ENCODE data around the gene NRXN3. TPM values are rescaled to one million over a fixed set of nuclear protein-coding genes. Genes with fewer than 3 reads are reported as not detected.

The NRXN3 gene
- total RNA-seq, 1 donor, result 2.5 TPM

DNA sequence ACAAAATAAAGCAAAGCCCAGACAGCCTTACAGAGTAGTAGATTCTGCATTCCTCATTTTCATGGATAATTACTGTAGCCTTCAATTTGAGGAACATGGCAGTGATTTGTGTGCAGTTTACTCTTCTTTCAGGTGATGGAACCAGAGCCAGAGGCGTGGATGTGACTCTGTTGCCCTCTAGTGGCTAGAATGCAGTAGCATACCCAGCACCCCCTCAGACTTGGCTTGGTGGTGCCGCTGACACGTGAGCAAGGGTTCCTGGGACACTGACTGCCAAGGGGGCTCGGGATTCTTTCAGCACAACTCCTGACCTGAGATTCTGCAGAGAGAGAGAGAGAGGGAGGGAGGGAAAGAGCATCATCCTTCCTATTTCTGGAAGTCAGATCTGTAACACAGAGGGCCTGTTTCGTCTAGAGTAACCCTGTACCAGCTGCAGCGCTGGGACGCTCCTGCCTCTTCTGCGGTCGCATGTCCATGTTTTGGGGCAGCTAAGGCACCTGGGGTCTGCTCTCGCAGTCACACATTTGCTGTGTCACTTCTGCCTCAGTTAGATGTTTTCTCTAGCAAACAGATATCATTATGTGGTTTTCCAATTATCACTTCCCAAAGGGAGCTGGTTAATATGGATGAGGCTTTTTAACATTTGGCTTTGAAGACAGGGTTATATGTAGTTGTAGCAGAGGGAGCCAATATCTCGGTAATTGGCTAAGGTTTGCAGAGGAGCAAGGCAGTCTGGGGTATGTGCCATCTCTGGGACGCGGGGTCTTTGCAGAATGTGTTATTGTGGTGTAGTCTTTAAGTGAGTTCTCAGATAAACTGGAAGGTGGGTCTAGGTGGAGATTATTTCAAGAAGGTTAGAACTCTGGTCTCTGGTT, 428.1 kb downstream of the NRXN3 start:
- TF ChIP-seq, protein P1, sequence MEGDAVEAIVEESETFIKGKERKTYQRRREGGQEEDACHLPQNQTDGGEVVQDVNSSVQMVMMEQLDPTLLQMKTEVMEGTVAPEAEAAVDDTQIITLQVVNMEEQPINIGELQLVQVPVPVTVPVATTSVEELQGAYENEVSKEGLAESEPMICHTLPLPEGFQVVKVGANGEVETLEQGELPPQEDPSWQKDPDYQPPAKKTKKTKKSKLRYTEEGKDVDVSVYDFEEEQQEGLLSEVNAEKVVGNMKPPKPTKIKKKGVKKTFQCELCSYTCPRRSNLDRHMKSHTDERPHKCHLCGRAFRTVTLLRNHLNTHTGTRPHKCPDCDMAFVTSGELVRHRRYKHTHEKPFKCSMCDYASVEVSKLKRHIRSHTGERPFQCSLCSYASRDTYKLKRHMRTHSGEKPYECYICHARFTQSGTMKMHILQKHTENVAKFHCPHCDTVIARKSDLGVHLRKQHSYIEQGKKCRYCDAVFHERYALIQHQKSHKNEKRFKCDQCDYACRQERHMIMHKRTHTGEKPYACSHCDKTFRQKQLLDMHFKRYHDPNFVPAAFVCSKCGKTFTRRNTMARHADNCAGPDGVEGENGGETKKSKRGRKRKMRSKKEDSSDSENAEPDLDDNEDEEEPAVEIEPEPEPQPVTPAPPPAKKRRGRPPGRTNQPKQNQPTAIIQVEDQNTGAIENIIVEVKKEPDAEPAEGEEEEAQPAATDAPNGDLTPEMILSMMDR (IDR thresholded peaks at IDR 0.05; ENCODE audit: extremely low read depth, low read depth, low read length), result peak; percentile 98
- peak overlapping the region; percentile 3 for H3K4me2 ChIP-seq (ENCODE audit: insufficient read depth, low read length)
- no peak overlapping the region for H3K27ac ChIP-seq (ENCODE audit: low read depth, low read length)
- no peaks in the 10 kb centered on the region for H3K36me3 ChIP-seq (ENCODE audit: insufficient read depth, low read length)
- H3K79me2 ChIP-seq (ENCODE audit: insufficient read depth, low read length), result no peaks in the 10 kb centered on the region
- no peaks in the 10 kb centered on the region for H3K27me3 ChIP-seq (ENCODE audit: insufficient read depth, low read length)
- no peak overlapping the region for H3K4me3 ChIP-seq (ENCODE audit: insufficient read depth, low read length)
- peak overlapping the region; percentile 2 for H2AFZ ChIP-seq (ENCODE audit: low read length)
- no peaks in the 10 kb centered on the region for H3K9me3 ChIP-seq (ENCODE audit: low read depth, low read length)
- H4K20me1 ChIP-seq (ENCODE audit: insufficient read depth, low read length), result no peaks in the 10 kb centered on the region
- peaks cover 4% of the 10 kb centered on the region for H3K4me1 ChIP-seq (ENCODE audit: insufficient read depth, low read length)
- DNase-seq (ENCODE audit: insufficient read length, low spot score, missing footprints), result peak; percentile 11

DNA sequence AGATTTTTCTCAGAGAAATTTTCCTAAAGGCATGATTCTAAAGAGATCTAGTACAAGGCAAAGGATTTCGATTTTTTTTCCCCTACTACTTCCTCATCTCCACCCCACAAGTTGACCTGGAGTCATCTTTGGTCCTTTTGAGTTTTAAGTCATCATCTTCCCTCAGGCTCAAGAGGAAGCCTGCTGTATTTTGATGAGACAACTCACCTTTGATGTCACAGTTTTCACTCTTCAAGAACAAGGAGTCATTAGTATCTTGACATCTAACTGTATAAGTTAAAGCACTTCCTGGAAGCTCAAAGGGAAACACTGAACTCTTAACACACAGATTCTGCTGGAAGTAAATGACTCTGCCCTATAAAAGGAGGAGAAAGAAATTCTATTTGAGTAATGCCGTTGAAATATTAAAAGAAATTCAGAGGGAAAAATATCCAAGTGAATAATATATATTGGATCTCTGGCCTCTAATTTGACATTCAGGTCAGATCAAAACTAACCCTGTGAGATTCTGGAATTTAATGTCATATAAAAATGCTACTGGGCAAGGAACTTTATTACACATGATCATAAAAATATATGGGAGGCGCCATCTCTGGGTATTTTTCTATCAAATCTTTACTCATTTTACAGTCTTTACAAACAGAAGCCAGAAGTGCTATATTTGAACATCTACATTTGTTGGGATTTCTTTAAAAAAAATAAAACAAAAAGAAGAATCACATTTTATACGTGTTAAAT, 435.0 kb downstream of the NRXN3 start:
- H3K27ac ChIP-seq (ENCODE audit: low read depth, low read length), result peak overlapping the region; percentile 86
- no peaks in the 10 kb centered on the region for H3K9me3 ChIP-seq (ENCODE audit: low read depth, low read length)
- no peaks in the 10 kb centered on the region for H4K20me1 ChIP-seq (ENCODE audit: insufficient read depth, low read length)
- no peak overlapping the region for H3K4me2 ChIP-seq (ENCODE audit: insufficient read depth, low read length)
- H3K79me2 ChIP-seq (ENCODE audit: insufficient read depth, low read length), result no peaks in the 10 kb centered on the region
- no peaks in the 10 kb centered on the region for H3K36me3 ChIP-seq (ENCODE audit: insufficient read depth, low read length)
- no peak overlapping the region for H3K4me3 ChIP-seq (ENCODE audit: insufficient read depth, low read length)
- TF ChIP-seq, protein P1 (IDR thresholded peaks at IDR 0.05; ENCODE audit: extremely low read depth, low read depth, low read length), result no peak
- peaks cover 26% of the 10 kb centered on the region for H3K4me1 ChIP-seq (ENCODE audit: insufficient read depth, low read length)
- no peaks in the 10 kb centered on the region for H3K27me3 ChIP-seq (ENCODE audit: insufficient read depth, low read length)
- DNase-seq (ENCODE audit: insufficient read length, low spot score, missing footprints), result no peak
- no peak overlapping the region for H2AFZ ChIP-seq (ENCODE audit: low read length)

DNA sequence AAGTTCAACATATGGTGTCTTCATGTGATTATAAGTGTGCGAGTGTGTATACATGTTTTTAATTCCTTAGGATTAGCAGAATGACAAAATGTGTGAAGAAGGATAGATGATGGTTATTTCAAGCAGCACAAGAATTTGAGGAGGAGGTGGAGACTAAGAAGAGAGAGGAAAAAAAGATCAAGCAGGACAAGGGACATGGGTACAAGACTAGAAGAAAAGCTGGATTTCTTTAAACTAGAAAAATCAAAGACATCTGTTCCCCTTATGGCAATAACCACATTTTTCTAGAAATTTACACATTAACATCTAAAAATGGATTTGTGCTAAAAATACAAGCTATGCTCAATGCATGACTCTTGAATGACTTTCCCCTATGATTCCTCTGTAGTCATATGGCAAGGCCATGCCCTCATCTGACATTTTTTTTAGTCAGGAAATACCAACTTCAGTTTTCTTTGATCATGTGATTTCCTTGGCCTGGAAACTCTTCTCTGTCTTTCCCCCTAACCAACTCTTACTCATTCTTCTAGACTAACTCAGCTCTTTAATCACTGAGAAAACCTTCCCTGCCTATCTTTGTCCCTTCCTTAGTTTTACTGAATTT, 435.8 kb downstream of the NRXN3 start:
- no peaks in the 10 kb centered on the region for H3K79me2 ChIP-seq (ENCODE audit: insufficient read depth, low read length)
- no peak overlapping the region for H3K4me3 ChIP-seq (ENCODE audit: insufficient read depth, low read length)
- peaks cover 26% of the 10 kb centered on the region for H3K4me1 ChIP-seq (ENCODE audit: insufficient read depth, low read length)
- H3K36me3 ChIP-seq (ENCODE audit: insufficient read depth, low read length), result no peaks in the 10 kb centered on the region
- DNase-seq (ENCODE audit: insufficient read length, low spot score, missing footprints), result peak; percentile 32
- H2AFZ ChIP-seq (ENCODE audit: low read length), result peak overlapping the region; percentile 63
- peak overlapping the region; percentile 61 for H3K4me2 ChIP-seq (ENCODE audit: insufficient read depth, low read length)
- H4K20me1 ChIP-seq (ENCODE audit: insufficient read depth, low read length), result no peaks in the 10 kb centered on the region
- peak overlapping the region; percentile 86 for H3K27ac ChIP-seq (ENCODE audit: low read depth, low read length)
- H3K27me3 ChIP-seq (ENCODE audit: insufficient read depth, low read length), result no peaks in the 10 kb centered on the region
- H3K9me3 ChIP-seq (ENCODE audit: low read depth, low read length), result no peaks in the 10 kb centered on the region
- TF ChIP-seq, protein P1 (IDR thresholded peaks at IDR 0.05; ENCODE audit: extremely low read depth, low read depth, low read length), result no peak

Data from osteoblast (primary cell).